DMS153 (cell line): ENCODE measurements around the gene SCUBE1.
"Not testable (repeated sequence)": the region's sequence is repeated elsewhere in the genome, so short reads cannot be mapped to it uniquely, and the experiment has no call there.

Experiments used
- DNase-seq: peaks from one replicate; lab custom pipeline; 2025; lab: John Stamatoyannopoulos, UW

Gene SCUBE1

DNA sequence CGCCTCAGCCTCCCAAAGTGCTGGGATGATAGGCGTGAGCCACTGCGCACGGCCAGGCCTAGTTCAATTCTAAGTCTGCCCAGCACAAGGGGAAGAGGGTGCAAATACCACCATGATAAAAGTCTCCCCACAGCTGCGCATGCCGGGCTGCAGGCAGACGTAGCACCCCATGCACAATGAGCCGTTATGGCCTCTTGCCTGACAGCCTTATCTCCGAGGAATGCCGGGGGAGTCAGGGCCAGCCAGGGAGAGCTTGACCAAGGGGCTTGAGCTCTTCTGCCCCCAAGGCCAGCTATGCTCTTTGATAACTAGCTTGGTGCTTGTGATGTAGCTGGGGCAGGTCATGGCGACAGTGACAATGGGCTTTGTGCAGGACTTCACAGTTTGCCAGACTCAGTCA, 13.7 kb upstream of the SCUBE1 start:
- DNase-seq, result no peak

DNA sequence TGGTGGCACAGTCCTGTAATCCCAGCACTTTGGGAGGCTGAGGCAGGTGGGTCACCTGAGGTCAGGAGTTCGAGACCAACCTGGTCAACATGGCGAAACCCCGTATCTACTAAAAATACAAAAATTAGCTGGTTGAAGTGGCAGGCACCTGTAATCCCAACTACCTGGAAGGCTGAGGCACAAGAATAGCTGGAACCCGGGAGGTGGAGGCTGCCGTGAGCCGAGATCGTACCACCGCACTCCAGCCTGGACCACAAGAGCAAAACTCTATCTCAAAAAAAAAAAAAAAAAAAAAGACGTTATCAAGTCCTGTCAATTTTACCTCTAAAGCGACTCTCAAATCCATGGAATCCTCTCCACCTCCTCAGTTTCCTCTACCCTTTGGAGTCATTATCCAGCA, 12.5 kb upstream of the SCUBE1 start:
- DNase-seq, result not testable (repeated sequence)

DNA sequence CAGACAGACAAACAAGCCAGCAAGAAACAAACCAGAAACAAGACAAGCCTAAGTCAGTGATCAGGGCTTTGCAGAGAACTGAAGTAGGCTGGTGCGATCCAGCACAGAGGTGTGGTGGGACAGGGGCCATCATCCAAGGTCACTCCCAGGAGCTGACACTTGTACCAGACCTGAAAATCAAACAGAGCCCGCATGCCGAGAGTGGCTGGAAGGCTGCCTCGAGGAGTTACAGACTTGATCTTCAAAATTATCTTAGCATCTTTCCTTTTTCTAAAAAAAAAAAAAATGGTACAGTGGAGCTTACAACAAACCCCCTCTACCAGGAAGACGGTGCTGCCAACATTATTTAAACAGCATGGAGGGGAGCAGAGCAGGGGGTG, 8.8 kb upstream of the SCUBE1 start:
- DNase-seq, result no peak

DNA sequence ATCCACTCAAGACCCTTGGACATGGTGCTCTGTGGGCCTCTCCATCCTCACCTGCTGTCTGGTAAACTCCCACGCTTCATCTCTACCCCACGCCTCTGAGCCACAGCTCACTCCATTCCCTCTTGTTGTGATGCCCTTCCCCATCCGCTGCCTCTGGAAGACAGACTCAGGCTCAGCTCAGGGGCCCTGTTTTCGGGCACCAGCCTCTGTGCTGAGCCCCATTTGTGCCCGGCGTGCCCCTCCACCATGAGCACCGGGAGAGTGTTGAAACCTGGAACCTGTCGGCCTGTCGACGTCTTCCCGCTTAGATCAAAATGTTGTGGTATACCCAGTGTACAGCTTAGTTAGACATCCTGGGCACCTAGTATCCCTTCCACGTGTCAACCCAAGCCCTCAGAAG, 6.5 kb upstream of the SCUBE1 start:
- DNase-seq, result no peak

DNA sequence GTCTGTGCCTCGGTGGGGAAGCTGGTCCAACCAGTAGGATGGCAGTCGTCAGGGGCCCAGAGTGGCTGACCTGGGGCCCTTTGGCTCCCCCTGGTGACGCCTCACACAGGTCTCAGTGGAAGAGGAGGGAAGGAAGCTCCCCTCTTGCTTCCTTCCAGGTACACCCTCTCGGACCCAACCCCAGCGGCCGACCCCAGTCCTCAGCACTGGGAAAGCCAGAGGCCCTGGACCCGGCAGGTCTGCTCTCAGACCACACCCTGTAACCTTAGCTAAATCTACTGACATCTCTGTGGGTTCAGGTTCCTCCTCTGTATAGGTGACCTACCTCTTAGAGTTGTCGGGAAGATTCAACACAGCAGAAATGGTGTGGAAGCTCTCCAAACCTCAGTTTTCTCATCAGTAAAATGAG, 3.4 kb upstream of the SCUBE1 start:
- peak; percentile 46 for DNase-seq

DNA sequence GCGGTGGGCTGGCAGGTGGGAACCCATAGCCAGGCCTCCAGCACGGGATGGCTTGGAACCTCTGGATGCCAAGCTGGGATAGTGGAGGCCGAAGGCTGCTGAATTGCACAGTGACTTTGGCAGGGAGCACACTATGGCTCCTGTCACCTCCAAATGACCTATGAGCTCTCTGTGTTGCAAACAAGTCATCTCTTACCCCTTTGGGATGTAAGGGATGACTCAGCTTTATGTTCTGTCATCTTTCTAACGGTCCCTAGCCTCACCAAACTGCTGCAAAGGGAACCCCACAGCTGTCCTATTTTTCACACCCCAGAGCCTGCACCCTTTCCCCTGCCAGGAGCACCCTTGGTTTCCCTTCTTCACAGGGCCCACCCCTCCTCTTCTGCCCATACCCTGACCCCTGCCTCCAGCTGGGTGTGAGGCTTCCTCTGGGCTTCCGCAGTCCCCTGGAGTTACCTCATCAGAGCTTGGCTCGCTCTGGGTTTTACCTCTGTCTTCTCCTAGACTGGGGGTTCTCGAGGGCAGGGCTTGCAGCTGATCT, 2.7 kb upstream of the SCUBE1 start:
- DNase-seq, result no peak

DNA sequence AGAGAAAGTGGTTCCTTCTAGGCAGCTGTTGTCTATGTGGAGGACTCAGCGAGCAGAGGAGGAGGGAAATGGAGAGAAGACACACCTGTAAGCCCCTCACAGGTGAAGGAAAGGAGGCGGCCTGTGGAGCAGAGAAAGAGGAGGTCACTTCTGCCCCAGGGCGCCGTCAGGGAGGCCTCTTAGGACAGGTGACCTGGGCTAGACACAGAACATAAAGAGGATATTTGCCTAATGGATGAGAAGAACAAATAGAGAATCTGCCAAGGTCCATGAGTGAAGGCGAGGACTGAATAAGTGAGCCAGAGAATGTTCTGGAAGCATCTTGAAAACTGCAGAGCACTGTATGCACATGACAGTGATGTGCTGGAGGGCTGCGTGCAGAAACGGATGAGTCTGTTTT, 2.2 kb upstream of the SCUBE1 start:
- DNase-seq, result no peak

DNA sequence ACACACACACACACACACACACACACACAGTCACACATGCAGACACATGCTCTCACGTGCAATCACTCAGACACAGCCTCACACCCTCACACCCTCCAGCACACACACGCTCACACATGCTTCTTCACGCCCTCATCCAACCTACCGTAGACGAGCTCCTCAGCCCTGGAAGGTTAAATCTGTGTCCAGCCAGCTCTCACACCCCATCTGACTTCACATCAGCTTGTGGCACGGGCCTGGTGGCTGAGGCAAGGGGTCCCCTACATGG, 1.3 kb upstream of the SCUBE1 start:
- DNase-seq, result no peak

DNA sequence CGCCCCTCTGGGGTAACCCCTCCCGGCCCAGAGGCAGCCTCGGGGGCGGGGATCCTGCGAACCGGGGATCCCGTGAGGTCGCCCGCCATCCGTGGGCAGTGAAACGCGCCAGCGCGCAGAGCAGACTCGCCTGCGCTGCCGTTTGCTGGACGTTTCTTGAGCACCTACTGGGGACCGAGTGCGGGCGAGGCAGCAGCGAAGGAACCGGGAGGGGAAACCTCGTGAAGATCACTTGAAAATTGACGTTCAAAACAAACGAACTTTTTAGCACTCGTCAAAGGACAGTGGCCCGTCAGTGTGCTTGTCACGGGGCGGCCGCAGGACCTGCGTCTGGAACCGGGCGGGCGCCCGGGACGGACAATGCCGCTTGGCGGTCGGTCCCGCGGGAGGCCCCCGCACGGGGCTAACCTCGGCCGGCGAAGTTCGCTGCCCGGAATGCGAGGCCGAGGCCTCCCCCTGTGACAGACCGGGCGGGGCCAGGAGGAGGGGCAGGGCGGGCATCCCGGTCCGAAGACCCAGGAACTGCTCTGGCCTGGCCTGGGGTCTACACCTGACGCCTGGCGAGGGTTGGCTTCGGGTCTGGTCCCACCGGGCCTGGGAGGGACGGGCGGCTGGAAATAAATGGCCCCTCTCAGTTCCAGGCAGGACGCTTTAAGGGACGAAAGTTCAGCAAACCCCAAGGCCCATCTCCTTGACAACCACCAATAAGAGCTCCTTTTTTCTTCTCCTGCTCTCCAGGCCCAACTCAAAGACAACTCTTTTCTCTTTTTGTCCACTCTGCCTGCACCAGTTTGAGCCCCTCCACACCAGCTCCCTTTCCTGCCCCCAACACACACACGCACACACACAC, 723 bp upstream of the SCUBE1 start:
- no peak for DNase-seq

DNA sequence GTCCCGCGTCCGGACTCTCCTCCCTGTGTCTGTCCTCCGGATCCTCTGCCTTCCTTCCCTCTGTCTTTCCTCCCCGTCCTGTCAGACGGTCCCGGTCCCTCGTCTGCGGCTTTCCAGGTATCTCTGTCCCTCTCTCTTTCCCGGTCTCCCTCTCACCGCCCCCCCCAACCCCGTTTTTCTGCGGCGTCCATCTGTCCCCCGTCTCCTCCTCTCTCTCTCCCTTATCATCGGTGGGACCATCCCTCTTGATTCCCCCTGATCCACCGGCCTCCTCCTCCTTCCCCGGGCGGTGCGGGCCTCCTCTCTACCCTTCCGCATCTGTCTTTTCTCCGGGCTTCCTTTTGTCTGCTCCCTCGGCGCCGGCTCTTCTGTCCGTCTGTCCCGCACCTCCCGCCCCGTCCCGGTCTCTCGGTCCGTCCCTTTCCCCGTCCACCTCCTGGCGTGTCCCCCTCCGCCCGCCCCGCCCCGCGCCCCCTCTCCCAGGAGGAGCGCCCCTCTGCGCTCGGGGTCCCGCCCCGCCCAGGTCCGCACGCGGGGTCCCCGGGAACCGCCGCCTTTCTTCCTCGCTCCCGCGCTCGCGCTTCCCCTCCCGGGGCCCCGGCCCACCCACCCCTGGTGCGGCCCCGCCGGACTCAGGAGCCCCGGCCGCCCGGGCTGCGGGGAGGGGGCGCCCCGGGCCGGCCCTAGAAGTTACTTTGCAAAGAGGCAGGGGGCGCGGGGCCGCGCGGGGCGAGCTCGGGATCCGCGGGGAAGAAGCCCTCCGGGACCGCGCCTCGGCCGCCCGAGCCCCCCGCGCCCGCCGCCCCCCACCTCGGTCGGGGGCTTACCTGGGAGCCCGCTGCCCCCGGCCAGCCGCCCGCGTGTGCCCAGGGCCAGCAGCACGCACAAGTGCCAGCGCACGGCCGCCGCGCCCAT, 568 bp downstream of the SCUBE1 start:
- DNase-seq, result no peak

DNA sequence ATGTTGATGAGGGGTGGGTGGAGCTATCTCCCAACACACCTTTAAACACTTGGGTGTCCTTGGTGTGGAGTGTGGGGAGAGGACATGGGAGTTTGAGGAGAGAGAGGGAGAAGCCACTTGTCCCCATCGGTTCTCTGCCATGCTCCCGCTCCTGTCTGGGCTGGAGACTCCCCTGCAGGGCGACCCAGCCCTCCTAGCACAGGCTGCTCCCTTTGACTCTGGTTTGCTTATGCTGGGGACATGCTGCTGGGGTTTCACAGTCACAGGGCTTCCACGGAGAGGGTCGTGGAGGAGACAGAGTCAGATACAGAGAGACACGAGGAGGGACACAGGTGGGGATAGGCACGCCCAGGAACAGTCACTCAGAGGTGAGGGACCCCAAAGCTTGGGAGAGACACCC, 1.6 kb downstream of the SCUBE1 start:
- DNase-seq, result no peak

DNA sequence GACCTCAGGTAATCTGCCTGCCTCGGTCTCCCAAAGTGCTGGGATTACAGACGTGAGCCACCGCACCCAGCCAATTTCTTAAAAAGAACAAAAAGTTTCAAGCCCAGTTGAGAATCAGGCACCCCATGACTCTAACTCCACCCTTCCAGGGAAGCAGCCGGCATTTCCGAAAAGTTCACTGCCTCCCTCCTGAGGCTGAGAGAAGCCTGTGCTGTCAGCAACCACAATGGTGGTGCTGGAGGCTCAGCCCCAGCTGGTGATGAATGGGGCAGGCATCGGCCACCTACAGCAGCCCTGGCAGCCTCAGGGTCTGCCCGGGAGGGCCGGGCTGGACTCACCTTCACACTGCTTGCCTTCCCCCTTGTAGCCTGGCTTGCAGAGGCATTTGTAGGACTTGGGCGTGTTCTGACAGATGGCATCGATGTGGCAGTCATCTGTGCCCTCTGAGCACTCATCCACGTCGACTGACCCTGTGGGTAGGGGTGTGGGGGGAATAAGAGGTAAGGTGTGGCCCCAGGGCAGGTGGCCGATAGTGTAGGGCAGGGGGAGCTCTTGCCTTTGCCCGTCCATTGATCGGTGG, 4.3 kb downstream of the SCUBE1 start:
- DNase-seq, result no peak

DNA sequence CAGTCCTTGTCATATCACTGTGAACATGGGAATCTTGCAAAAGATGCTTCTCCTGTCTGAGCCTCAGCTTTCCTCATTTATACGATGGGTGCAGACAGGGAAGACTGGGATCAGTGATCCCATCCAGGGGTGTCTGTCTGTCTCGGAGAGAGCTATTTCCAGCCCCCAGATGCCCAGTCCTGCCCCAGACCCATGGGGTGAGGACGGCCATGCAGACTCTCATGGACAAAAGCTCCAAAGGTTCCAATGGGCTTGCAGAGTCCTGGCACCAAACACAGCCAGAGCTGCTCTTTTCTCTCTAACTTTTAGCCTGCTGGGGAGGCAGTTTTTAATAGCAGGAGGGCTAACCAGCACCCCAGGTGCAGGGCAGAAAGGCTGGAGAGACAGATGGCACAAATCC, 5.2 kb downstream of the SCUBE1 start:
- DNase-seq, result no peak

DNA sequence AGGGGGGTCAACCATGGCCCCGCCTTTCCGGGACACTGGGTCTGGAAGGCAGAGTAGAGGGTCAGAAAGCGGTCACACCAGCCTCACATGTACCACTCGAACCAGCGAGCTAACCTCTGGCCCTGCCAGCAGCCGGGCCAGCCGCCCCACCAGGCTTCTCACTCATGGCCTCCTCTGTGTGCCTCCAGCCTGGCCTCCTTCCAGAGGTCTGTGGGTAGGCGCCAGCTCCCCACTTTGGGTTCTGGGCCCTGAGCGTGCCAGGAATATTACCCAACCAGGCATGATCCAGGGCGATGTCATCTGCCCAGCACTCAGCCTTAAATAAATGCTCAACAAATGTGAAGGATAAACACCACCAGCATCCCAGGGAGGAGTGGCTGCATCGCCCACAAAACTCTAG, 5.8 kb downstream of the SCUBE1 start:
- DNase-seq, result no peak

DNA sequence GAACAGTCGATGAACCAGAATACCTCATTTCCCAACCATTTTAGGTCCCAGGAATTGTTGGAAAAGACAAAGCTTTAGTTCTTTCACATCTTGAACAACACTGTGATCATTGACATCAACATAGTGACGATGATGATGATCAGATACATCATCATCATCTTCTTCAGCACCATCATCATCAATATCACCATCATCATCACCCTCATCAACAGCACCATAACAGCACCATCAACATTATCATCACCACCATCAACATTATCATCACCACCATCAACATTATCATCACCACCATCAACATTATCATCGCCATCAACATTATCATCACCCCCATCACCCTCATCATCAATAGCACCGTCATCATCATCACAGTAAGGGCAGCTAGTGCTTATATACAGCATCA, 8.8 kb downstream of the SCUBE1 start:
- no peak for DNase-seq

DNA sequence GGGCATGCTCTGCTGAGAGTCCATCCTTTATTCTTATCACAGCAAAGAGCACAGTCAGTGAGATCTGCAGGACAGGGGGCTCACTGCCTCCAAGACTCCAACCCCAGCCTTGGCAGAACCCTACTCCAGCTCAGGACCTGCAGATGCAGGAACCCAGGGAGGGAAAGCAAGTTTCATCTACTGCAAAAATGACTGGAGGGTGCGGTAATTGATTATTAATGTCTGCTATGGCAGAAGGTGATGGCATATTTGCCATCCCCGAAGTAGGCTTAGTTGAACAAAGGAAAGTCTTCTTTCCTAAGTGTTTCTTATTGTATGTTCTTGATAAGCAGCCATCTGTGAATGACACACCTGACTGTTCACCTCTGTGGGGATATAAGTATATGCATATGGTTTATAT, 9.2 kb downstream of the SCUBE1 start:
- DNase-seq, result no peak

DNA sequence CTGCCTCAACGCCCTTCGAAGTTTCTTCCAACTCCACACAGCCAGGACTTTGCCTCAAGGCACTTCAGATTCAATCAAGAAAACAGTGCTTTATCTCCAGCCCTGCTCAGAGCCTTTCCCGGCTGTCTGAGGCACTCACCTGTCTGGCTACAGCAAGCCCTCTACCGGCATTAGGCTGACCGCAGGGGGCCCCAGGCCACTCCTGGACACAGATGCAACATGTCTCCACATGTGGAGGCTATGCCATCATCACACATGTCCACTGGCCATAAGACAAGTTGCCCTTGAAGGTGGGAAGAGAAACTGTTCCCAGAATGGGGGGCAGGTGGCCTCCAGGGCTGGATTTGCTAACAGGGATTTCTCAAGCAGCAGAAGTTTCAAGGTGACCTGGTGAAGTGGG, 10.0 kb downstream of the SCUBE1 start:
- DNase-seq, result no peak

DNA sequence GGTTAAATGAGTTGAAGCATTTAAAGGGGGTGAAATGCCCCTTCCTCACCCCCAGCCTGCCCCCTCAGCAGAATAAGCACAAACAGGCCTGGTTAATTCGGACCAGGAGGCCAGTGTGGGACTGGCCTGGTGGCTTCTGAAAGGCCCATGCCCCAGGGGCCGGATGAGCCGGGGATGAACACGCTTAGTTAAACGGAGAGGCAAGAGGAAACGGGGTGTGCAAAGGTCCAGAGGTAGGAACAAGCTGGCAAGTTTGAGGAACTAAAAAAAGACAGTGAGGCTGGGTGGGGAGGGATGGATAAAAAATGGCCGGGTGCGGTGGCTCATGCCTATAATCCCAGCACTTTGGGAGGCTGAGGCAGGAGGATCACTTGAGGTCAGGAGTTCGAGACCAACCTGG, 11.5 kb downstream of the SCUBE1 start:
- DNase-seq, result no peak

DNA sequence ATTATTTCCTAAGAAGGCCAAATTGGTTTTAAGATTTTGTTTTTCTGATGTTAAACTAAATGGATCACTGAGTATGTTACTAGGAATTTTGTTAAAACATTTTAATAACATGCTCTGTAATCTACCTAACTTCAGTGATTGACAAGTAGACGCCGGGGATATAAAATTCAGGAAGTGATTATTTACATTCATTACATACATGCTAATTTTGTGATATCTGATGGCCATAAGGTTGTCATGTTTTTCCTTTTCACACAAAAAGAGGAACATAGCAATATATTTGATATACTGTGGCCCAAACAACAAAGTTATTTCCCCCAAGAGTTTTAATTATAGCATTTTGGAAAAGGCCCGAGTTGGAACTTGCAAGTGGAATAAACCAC, 12.1 kb downstream of the SCUBE1 start:
- no peak for DNase-seq

DNA sequence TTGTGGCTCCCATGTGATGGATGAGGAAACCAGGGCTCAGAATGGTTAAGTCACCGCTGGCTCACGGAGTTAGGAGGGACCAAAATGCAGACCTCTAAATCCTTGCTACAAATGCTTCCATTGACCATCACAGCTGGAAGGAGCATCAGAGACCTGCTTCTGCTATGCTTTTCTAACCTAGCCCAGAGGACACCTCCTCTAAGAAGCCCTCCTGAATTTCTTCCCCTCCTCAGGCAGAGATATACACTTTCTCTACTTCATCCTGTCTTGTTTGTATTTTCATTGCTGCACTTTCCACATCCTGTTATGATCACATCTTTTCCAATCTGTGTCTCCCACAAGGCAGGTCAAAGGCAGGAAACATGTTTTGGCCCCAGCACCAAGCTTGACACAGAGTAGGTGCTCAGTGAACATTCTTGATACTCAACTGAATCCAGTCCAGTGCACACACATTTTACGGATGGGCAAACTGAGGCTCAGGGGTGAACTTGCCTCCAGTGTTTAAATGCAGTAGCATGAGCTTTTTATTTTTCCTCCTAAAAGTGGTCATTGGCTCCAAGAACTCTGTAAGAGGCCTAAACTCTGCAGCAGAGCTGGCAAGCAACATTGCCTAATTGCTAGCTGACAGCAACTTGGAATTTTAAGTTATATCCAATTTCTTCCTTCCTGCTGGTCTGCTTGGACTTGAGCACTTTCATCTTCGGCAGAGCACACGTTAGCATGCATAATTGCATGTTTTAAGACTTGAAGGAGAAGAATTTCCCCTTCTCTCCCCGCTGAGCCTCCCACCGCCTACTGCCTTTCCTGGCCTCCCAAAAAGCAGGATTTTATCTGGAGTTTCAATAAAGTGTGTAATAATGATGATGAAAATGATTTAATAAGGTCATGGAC, 12.7 kb downstream of the SCUBE1 start:
- no peak for DNase-seq

DNA sequence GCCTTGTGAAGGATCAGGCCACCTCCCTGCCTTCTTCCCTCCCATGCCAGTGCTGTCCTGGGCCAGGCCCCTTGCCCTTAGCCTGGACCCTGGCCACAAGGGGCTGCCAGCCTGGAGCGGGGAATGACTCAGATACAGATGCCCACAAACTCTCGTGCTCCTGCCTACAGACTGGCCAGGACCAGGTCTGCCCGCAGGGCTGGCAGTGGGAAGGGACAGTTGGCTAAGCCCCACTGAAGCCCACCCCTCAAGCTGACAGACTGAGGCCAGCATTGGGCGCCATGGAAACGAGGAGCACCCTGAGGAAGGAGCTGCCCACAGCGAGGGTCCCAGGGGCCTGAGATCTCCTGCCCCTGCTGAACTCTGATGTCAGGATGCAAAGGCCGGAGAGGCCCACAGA, 14.1 kb downstream of the SCUBE1 start:
- DNase-seq, result no peak

DNA sequence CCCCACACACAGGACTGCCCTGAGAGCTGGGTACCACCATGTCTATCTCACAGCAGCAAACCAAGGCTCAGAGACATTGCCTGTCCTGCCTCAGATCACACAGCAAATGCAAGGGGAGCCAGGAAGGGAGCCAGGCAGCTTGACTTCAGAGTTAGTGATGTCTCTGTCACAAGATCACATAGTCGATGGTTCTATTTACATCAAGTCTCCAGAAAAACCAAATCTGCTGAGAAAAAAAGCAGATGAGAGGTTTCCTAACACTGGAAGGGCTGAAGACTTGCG, 16.1 kb downstream of the SCUBE1 start:
- no peak for DNase-seq
